ENCODE data around the gene MBD5.

- TF ChIP-seq, protein P1, sequence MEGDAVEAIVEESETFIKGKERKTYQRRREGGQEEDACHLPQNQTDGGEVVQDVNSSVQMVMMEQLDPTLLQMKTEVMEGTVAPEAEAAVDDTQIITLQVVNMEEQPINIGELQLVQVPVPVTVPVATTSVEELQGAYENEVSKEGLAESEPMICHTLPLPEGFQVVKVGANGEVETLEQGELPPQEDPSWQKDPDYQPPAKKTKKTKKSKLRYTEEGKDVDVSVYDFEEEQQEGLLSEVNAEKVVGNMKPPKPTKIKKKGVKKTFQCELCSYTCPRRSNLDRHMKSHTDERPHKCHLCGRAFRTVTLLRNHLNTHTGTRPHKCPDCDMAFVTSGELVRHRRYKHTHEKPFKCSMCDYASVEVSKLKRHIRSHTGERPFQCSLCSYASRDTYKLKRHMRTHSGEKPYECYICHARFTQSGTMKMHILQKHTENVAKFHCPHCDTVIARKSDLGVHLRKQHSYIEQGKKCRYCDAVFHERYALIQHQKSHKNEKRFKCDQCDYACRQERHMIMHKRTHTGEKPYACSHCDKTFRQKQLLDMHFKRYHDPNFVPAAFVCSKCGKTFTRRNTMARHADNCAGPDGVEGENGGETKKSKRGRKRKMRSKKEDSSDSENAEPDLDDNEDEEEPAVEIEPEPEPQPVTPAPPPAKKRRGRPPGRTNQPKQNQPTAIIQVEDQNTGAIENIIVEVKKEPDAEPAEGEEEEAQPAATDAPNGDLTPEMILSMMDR (conservative IDR thresholded peaks at IDR 0.05 in 1 of 2, IDR thresholded peaks at IDR 0.05 in 1 of 2; ENCODE audit: extremely low read depth in 1 of 2, insufficient read depth in 1 of 2, low read depth in 1 of 2, low read length in 2 of 2): no peak
- TF ChIP-seq EZH2 (IDR thresholded peaks at IDR 0.05; ENCODE audit: borderline replicate concordance, low read length): no peak
Observed at GRCh38 chr2:148292431-148292830, 271.5 kb downstream of the MBD5 start.

Measured in mammary epithelial cell (primary cell).